Endodermal cell (in vitro differentiated cells): ENCODE data around the gene TMEM72. TPM values are rescaled to one million over a fixed set of nuclear protein-coding genes. Genes with fewer than 3 reads are reported as not detected.

Experiments used
- DNase-seq: peaks from one replicate; pipeline ENCODE4 v3.0.0-alpha.2; 2017
- H3K27ac ChIP-seq: 2 replicates; pipeline ENCODE4 v1.5.1; 2013; ENCODE audit warnings: mild to moderate bottlenecking, low read depth, low read length, moderate library complexity
- H3K27me3 ChIP-seq: 2 replicates; pipeline ENCODE4 v1.6.1; 2013; ENCODE audit warnings: mild to moderate bottlenecking, low read length, moderate library complexity; ENCODE audit not compliant: insufficient read depth, control insufficient read depth, poor library complexity, severe bottlenecking
- H3K36me3 ChIP-seq: 2 replicates; pipeline ENCODE4 v1.7.0; 2013; ENCODE audit warnings: mild to moderate bottlenecking, low read length, moderate library complexity; ENCODE audit not compliant: control insufficient read depth, insufficient read depth
- H3K4me1 ChIP-seq: one replicate; pipeline ENCODE4 v1.7.0; 2013; ENCODE audit warnings: low read length; ENCODE audit not compliant: control insufficient read depth, insufficient read depth
- H3K4me3 ChIP-seq: 2 replicates; pipeline ENCODE4 v1.5.1; 2013; ENCODE audit warnings: mild to moderate bottlenecking, low read length, moderate library complexity
- H3K9ac ChIP-seq: 2 replicates; pipeline ENCODE4 v1.6.1; 2013; ENCODE audit warnings: mild to moderate bottlenecking, low read length, moderate library complexity; ENCODE audit not compliant: poor library complexity, severe bottlenecking; ENCODE audit errors: extremely low read depth
- H3K9me3 ChIP-seq: 2 replicates; pipeline ENCODE4 v1.6.1; 2013; ENCODE audit warnings: mild to moderate bottlenecking, low read length, moderate library complexity; ENCODE audit not compliant: control insufficient read depth
- H3K27ac Mint-ChIP-seq: 2 replicates; pipeline ENCODE4 v1.8.0; 2020; ENCODE audit warnings: mixed read lengths
- H3K27me3 Mint-ChIP-seq: 2 replicates; pipeline ENCODE4 v1.8.0; 2021; ENCODE audit warnings: mild to moderate bottlenecking, mixed read lengths; ENCODE audit not compliant: insufficient read depth
- H3K36me3 Mint-ChIP-seq: 2 replicates; pipeline ENCODE4 v1.8.0; 2020; ENCODE audit warnings: low read depth, mixed read lengths
- H3K4me1 Mint-ChIP-seq: 2 replicates; pipeline ENCODE4 v1.8.0; 2020; ENCODE audit warnings: mixed read lengths
- H3K4me3 Mint-ChIP-seq: 2 replicates; pipeline ENCODE4 v1.8.0; 2020; ENCODE audit warnings: mild to moderate bottlenecking, moderate library complexity, mixed read lengths
- H3K9me3 Mint-ChIP-seq: 2 replicates; pipeline ENCODE4 v1.8.0; 2020; ENCODE audit warnings: mild to moderate bottlenecking, mixed read lengths
- CTCF ChIP-seq: fragments of 200-600 bp; sonication (generic); conservative IDR thresholded peaks from 2 replicates; pipeline ENCODE4 v1.5.0; 2021; ENCODE audit warnings: antibody characterized with exemption, mild to moderate bottlenecking
- WGBS, 2 experiments: methylation state at CpG; one replicate each; pipeline versions ENCODE4 v1.1.5 to v1.1.7; 2013; ENCODE audit warnings: missing lambda C conversion rate in 2 of 2, mixed read lengths in 1 of 2; ENCODE audit not compliant: insufficient coverage in 1 of 2, insufficient read length in 1 of 2; 5-methylcytosine and 5-hydroxymethylcytosine counted together
- total RNA-seq, 2 donors: library from RNA; stranded (reverse); fragmentation: NEBNext Ultra II Directional in 1 of 2; extraction: Animal tissue kit (Norgen Biotek cat#: 25700) in 1 of 2; gene quantifications; 2 replicates in 1 of 2; 3 replicates in 1 of 2; pipeline ENCODE4 v1.2.1, GENCODE V29; 2021

TMEM72 gene
- total RNA-seq, 2 donors from 2014 or later, result not detected

- DNase-seq, result peak; percentile 90
- WGBS, 2 experiments, result 17 to 20% methylated on average over 23 to 43 of the region's 46 CpGs
- Histone ChIP-seq H3K4me1 (peaks cover 25% of the 10 kb centered on the region), H3K27me3 (no peaks in the 10 kb centered on the region), H3K4me3 (peak overlapping the region; percentile 15), H3K36me3 (no peaks in the 10 kb centered on the region), H3K9me3 (no peaks in the 10 kb centered on the region), H3K9ac (no peak overlapping the region), H3K27ac (no peak overlapping the region)
- Mint-ChIP-seq H3K4me3 (peak overlapping the region; percentile 53), H3K4me1 (peaks cover 37% of the 10 kb centered on the region), H3K27me3 (peaks cover 1% of the 10 kb centered on the region), H3K36me3 (peaks cover 3% of the 10 kb centered on the region), H3K9me3 (no peaks in the 10 kb centered on the region), H3K27ac (no peak overlapping the region)
- TF ChIP-seq CTCF, result peak; percentile 98
Measured at GRCh38 chr10:44974628-44975430, 63.7 kb downstream of the TMEM72 start.

GRCh38 chr10:44975431-44976331 lies 64.5 kb downstream of the TMEM72 start:
- Mint-ChIP-seq H3K27ac (no peak overlapping the region), H3K9me3 (no peaks in the 10 kb centered on the region), H3K36me3 (peaks cover 2% of the 10 kb centered on the region), H3K4me3 (peak overlapping the region; percentile 53), H3K4me1 (peaks cover 45% of the 10 kb centered on the region), H3K27me3 (peaks cover 4% of the 10 kb centered on the region)
- Histone ChIP-seq H3K9me3 (no peaks in the 10 kb centered on the region), H3K27me3 (no peaks in the 10 kb centered on the region), H3K4me1 (peaks cover 25% of the 10 kb centered on the region), H3K4me3 (no peak overlapping the region), H3K36me3 (no peaks in the 10 kb centered on the region), H3K9ac (no peak overlapping the region), H3K27ac (no peak overlapping the region)
- peak; percentile 79 for DNase-seq
- 52% methylated on average over 3 to 10 of the region's 10 CpGs for WGBS, 2 experiments
- TF ChIP-seq CTCF, result no peak

GRCh38 chr10:44976352-44977198 lies 65.4 kb downstream of the TMEM72 start:
- peaks cover 4% of the 10 kb centered on the region for H3K27me3 Mint-ChIP-seq
- Histone ChIP-seq H3K9ac (no peak overlapping the region), H3K36me3 (no peaks in the 10 kb centered on the region), H3K4me3 (no peak overlapping the region), H3K9me3 (no peaks in the 10 kb centered on the region), H3K27ac (no peak overlapping the region), H3K4me1 (peaks cover 25% of the 10 kb centered on the region), H3K27me3 (no peaks in the 10 kb centered on the region)
- no peak for TF ChIP-seq CTCF
- no peak for DNase-seq
- no peak overlapping the region for H3K4me3 Mint-ChIP-seq
- H3K36me3 Mint-ChIP-seq, result no peaks in the 10 kb centered on the region
- WGBS, 2 experiments, result 56 to 90% methylated on average over 3 to 9 of the region's 9 CpGs
- H3K27ac Mint-ChIP-seq, result no peak overlapping the region
- H3K4me1 Mint-ChIP-seq, result peaks cover 46% of the 10 kb centered on the region
- no peaks in the 10 kb centered on the region for H3K9me3 Mint-ChIP-seq
